ENCODE measurements around the gene PKNOX1. TPM values are rescaled to one million over a fixed set of nuclear protein-coding genes. Genes with fewer than 3 reads are reported as not detected.
"Not testable (repeated sequence)": the region's sequence is repeated elsewhere in the genome, so short reads cannot be mapped to it uniquely, and the experiment has no call there.

PKNOX1 gene
- polyA plus RNA-seq, 3 donors: 9.2 to 11.8 (median 9.9) TPM

GRCh38 chr21:42925114-42925926 lies 49.0 kb upstream of the PKNOX1 start, which contains the start of gene ERVH48-1:
Gene ERVH48-1 (minus strand): TSS chr21:42925630. CDS start chr21:42919006, 6,624 bp downstream.
- Histone ChIP-seq H2AFZ (ENCODE audit: insufficient read depth, low read depth, low read length, poor library complexity, severe bottlenecking) (no peak within 1 kb of the TSS), H4K20me1 (ENCODE audit: insufficient read depth, low read length) (no peaks in the 10 kb centered on the region), H3K4me1 (ENCODE audit: control insufficient read depth in 1 of 2, insufficient read depth in 2 of 2, low read length in 2 of 2) (peaks cover 7 to 9% of the 10 kb centered on the region in 2 donors), H3K36me3 (replicated peaks in 1 of 2; ENCODE audit: control insufficient read depth in 1 of 2, insufficient read depth in 2 of 2, low read length in 2 of 2) (no peaks in the 10 kb centered on the region), H3K4me2 (replicated peaks; ENCODE audit: extremely low read depth, low read length, poor library complexity, severe bottlenecking) (no peak within 1 kb of the TSS), H3K27ac (ENCODE audit: low read depth in 1 of 2, low read length in 2 of 2) (no peak within 1 kb of the TSS), H3K9me3 (replicated peaks in 1 of 2; ENCODE audit: control insufficient read depth in 1 of 2, insufficient read depth in 1 of 2, low read length in 2 of 2) (no peaks in the 10 kb centered on the region), H3K79me2 (ENCODE audit: insufficient read depth, low read length) (no peaks in the 10 kb centered on the region), H3K27me3 (ENCODE audit: control insufficient read depth in 2 of 2, insufficient read depth in 2 of 2, low read length in 2 of 2) (no peaks in the 10 kb centered on the region), H3K4me3 (replicated peaks in 1 of 3; ENCODE audit: low read depth in 2 of 3, low read length in 3 of 3) (no peak within 1 kb of the TSS), H3K9ac (ENCODE audit: insufficient read depth, low read length, poor library complexity, severe bottlenecking) (no peak within 1 kb of the TSS)
- DNase-seq: no peak
- Mint-ChIP-seq H3K9me3 (no peaks in the 10 kb centered on the region), H3K27ac (peak within 1 kb of the TSS in 3 of 7 donors; percentile 44 to 63 (median 46)), H3K4me1 (peaks cover 13% of the 10 kb centered on the region), H3K36me3 (no peaks in the 10 kb centered on the region), H3K27me3 (ENCODE audit: low read depth in 3 of 3) (no peaks in the 10 kb centered on the region), H3K4me3 (no peak within 1 kb of the TSS)
- 97% methylated on average over 25 of the region's 29 CpGs for WGBS (ENCODE audit: insufficient coverage)
- TF ChIP-seq CTCF (IDR thresholded peaks at IDR 0.05): no peak
- intact Hi-C loops (cut with micrococcal nuclease): loop anchor here in 1 of 2 donors (10.0 kb wide), 1 partner anchor 719 kb away; no protein-coding TSS in a partner anchor

GRCh38 chr21:42927474-42928200 lies 46.7 kb upstream of the PKNOX1 start:
- H3K79me2 ChIP-seq (ENCODE audit: insufficient read depth, low read length); H4K20me1 ChIP-seq (ENCODE audit: insufficient read depth, low read length); H3K9me3 Mint-ChIP-seq; H3K36me3 ChIP-seq (replicated peaks in 1 of 2; ENCODE audit: control insufficient read depth in 1 of 2, insufficient read depth in 2 of 2, low read length in 2 of 2); H3K27me3 Mint-ChIP-seq (ENCODE audit: low read depth in 3 of 3); H3K9me3 ChIP-seq (replicated peaks in 1 of 2; ENCODE audit: control insufficient read depth in 1 of 2, insufficient read depth in 1 of 2, low read length in 2 of 2); H3K9ac ChIP-seq (ENCODE audit: insufficient read depth, low read length, poor library complexity, severe bottlenecking); H3K4me3 Mint-ChIP-seq; DNase-seq; H3K4me3 ChIP-seq (replicated peaks in 1 of 3; ENCODE audit: low read depth in 2 of 3, low read length in 3 of 3); H2AFZ ChIP-seq (ENCODE audit: insufficient read depth, low read depth, low read length, poor library complexity, severe bottlenecking); H3K36me3 Mint-ChIP-seq; H3K27me3 ChIP-seq (ENCODE audit: control insufficient read depth in 2 of 2, insufficient read depth in 2 of 2, low read length in 2 of 2); H3K4me1 ChIP-seq (ENCODE audit: control insufficient read depth in 1 of 2, insufficient read depth in 2 of 2, low read length in 2 of 2); H3K4me2 ChIP-seq (replicated peaks; ENCODE audit: extremely low read depth, low read length, poor library complexity, severe bottlenecking); H3K27ac ChIP-seq (ENCODE audit: low read depth in 1 of 2, low read length in 2 of 2): not testable (repeated sequence)
- peak overlapping the region in 1 of 7 donors; percentile 22 for H3K27ac Mint-ChIP-seq
- peaks cover 13% of the 10 kb centered on the region for H3K4me1 Mint-ChIP-seq
- intact Hi-C loops (cut with micrococcal nuclease): loop anchor here in 1 of 2 donors (10.0 kb wide), 1 partner anchor 717 kb away; no protein-coding TSS in a partner anchor
- 94% methylated on average over 18 of the region's 23 CpGs for WGBS (ENCODE audit: insufficient coverage)

Data from CD14-positive monocyte (primary cell).